ENCODE data around the gene MCTP1.

MCTP1 gene

DNA sequence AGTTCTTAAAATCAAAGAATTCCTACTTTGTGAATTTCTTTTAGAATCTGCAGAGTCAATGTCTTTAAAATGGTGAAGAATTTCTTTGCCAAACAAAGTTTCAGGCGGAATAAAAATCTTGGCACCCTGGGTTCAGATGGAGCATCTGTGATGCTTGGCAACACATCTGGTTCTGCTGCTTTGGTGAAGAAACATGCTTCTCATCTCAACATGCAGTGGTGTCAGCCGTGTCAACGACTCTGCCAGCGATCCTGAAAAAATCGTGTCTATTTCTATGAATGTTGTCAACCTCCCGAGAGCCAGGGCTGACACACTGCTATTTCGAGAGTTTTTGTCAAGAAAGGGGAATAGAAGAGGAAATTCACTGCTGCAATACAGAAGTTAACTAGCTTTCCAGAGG lies 514.9 kb downstream of the MCTP1 start:
- Histone ChIP-seq H3K9ac (ENCODE audit: low read length) (no peak overlapping the region), H2AFZ (ENCODE audit: low read depth, low read length) (no peak overlapping the region), H3K27me3 (ENCODE audit: low read depth, low read length) (no peaks in the 10 kb centered on the region), H3K4me2 (ENCODE audit: low read length) (no peak overlapping the region), H3K36me3 (replicated peaks; ENCODE audit: low read depth, low read length) (no peaks in the 10 kb centered on the region), H4K20me1 (ENCODE audit: insufficient read depth, low read length) (no peaks in the 10 kb centered on the region), H3K79me2 (ENCODE audit: low read length) (no peaks in the 10 kb centered on the region), H3K9me3 (ENCODE audit: insufficient read depth, low read length) (no peaks in the 10 kb centered on the region), H3K27ac (ENCODE audit: low read length) (no peak overlapping the region), H3K4me1 (ENCODE audit: low read length) (no peaks in the 10 kb centered on the region), H3K4me3 (ENCODE audit: low read length) (no peak overlapping the region)
- TF ChIP-seq EZH2phosphoT487 (IDR thresholded peaks at IDR 0.05; ENCODE audit: low read depth) = no peak
- TF ChIP-seq, protein P1, sequence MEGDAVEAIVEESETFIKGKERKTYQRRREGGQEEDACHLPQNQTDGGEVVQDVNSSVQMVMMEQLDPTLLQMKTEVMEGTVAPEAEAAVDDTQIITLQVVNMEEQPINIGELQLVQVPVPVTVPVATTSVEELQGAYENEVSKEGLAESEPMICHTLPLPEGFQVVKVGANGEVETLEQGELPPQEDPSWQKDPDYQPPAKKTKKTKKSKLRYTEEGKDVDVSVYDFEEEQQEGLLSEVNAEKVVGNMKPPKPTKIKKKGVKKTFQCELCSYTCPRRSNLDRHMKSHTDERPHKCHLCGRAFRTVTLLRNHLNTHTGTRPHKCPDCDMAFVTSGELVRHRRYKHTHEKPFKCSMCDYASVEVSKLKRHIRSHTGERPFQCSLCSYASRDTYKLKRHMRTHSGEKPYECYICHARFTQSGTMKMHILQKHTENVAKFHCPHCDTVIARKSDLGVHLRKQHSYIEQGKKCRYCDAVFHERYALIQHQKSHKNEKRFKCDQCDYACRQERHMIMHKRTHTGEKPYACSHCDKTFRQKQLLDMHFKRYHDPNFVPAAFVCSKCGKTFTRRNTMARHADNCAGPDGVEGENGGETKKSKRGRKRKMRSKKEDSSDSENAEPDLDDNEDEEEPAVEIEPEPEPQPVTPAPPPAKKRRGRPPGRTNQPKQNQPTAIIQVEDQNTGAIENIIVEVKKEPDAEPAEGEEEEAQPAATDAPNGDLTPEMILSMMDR (IDR thresholded peaks at IDR 0.05; ENCODE audit: low read depth, low read length) = no peak

DNA sequence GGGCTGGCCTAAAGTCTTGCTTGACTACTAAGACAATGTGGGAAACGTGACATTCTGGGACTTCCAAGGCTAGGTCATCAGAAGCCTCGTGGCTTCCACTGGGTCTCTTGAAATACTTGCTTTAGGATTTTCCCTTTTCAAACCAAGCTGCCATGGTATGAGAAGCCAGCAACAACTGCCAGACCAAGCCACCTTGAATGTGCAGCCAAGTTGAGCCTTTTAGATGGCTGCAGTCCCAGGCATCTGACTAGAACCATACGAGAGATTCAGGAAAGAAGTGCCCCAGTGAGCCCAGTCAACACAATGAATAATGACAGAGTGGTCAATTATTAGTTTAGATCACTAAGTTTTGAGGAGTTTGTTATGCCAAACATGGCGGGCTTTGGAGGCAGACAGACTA lies 523.1 kb downstream of the MCTP1 start:
- H4K20me1 ChIP-seq (ENCODE audit: insufficient read depth, low read length) = no peaks in the 10 kb centered on the region
- no peaks in the 10 kb centered on the region for H3K4me1 ChIP-seq (ENCODE audit: low read length)
- H3K36me3 ChIP-seq (replicated peaks; ENCODE audit: low read depth, low read length) = no peaks in the 10 kb centered on the region

DNA sequence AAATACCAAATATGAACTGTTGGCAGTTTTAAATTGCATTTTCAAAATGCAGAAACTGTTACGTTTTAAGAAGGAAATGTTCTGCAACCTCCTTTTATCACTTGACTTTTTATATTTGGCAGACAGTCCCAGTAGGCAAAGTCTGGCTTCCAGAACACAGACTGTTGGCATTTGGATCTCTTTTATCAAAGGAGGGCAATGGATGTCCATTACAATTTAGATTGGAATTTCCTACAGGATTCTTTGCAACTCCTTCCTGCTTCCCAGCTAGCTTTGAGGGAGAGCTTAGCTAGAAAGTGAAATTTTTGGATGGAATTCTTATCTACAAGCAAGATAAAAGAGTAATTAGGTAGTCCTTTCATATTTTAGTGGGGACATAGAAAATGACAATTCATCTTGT lies 523.8 kb downstream of the MCTP1 start:
- H3K4me3 ChIP-seq (ENCODE audit: low read length) = no peak overlapping the region
- H3K27ac ChIP-seq (ENCODE audit: low read length) = no peak overlapping the region
- no peaks in the 10 kb centered on the region for H4K20me1 ChIP-seq (ENCODE audit: insufficient read depth, low read length)

More for the DNA sequence above, 523.1 kb downstream of the MCTP1 start:
- H2AFZ ChIP-seq (ENCODE audit: low read depth, low read length) = no peak overlapping the region
- H3K9ac ChIP-seq (ENCODE audit: low read length) = no peak overlapping the region
- no peaks in the 10 kb centered on the region for H3K27me3 ChIP-seq (ENCODE audit: low read depth, low read length)
- H3K9me3 ChIP-seq (ENCODE audit: insufficient read depth, low read length) = no peaks in the 10 kb centered on the region
- no peak for TF ChIP-seq EZH2phosphoT487 (IDR thresholded peaks at IDR 0.05; ENCODE audit: low read depth)
- TF ChIP-seq, protein P1 (IDR thresholded peaks at IDR 0.05; ENCODE audit: low read depth, low read length) = no peak
- H3K79me2 ChIP-seq (ENCODE audit: low read length) = no peaks in the 10 kb centered on the region
- H3K4me2 ChIP-seq (ENCODE audit: low read length) = no peak overlapping the region
- H3K4me3 ChIP-seq (ENCODE audit: low read length) = no peak overlapping the region
- H3K27ac ChIP-seq (ENCODE audit: low read length) = no peak overlapping the region

DNA sequence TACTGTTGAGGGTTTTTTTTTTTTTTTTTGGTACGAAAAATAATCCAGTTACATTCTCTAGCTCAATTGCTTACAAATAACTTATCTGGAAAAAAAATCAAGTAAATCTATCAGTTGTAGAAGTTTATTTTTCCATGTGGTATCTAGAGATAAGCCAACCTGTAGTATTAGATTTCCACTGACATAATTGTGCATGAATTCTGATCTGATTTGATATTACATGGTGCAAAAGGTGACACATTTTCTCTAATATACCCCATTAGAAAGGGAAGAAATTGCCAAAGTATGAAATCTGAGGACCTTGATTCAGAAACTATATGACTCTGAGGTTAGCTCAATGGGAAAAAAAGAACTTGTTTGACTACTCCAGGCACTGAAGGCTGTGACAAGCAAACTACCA lies 524.9 kb downstream of the MCTP1 start:
- 0 out of 2 replicates have a peak, but pooled peaks cover 3% of the 10 kb centered on the region for H3K27me3 ChIP-seq (ENCODE audit: low read depth, low read length)
- H3K4me2 ChIP-seq (ENCODE audit: low read length) = no peak overlapping the region
- H3K4me1 ChIP-seq (ENCODE audit: low read length) = no peaks in the 10 kb centered on the region
- no peaks in the 10 kb centered on the region for H3K9me3 ChIP-seq (ENCODE audit: insufficient read depth, low read length)
- no peak overlapping the region for H3K4me3 ChIP-seq (ENCODE audit: low read length)
- no peak overlapping the region for H3K27ac ChIP-seq (ENCODE audit: low read length)
- TF ChIP-seq, protein P1 (IDR thresholded peaks at IDR 0.05; ENCODE audit: low read depth, low read length) = no peak
- TF ChIP-seq EZH2phosphoT487 (IDR thresholded peaks at IDR 0.05; ENCODE audit: low read depth) = no peak
- H2AFZ ChIP-seq (ENCODE audit: low read depth, low read length) = no peak overlapping the region
- H3K36me3 ChIP-seq (replicated peaks; ENCODE audit: low read depth, low read length) = no peaks in the 10 kb centered on the region
- H3K9ac ChIP-seq (ENCODE audit: low read length) = no peak overlapping the region
- no peaks in the 10 kb centered on the region for H4K20me1 ChIP-seq (ENCODE audit: insufficient read depth, low read length)
- H3K79me2 ChIP-seq (ENCODE audit: low read length) = no peaks in the 10 kb centered on the region

More for the DNA sequence above, 523.8 kb downstream of the MCTP1 start:
- Histone ChIP-seq H3K9me3 (ENCODE audit: insufficient read depth, low read length) (no peaks in the 10 kb centered on the region), H3K36me3 (replicated peaks; ENCODE audit: low read depth, low read length) (no peaks in the 10 kb centered on the region), H3K4me1 (ENCODE audit: low read length) (no peaks in the 10 kb centered on the region), H3K27me3 (ENCODE audit: low read depth, low read length) (0 out of 2 replicates have a peak, but pooled peaks cover 3% of the 10 kb centered on the region), H3K9ac (ENCODE audit: low read length) (no peak overlapping the region), H3K79me2 (ENCODE audit: low read length) (no peaks in the 10 kb centered on the region), H3K4me2 (ENCODE audit: low read length) (no peak overlapping the region), H2AFZ (ENCODE audit: low read depth, low read length) (no peak overlapping the region)
- TF ChIP-seq EZH2phosphoT487 (IDR thresholded peaks at IDR 0.05; ENCODE audit: low read depth) = no peak
- TF ChIP-seq, protein P1 (IDR thresholded peaks at IDR 0.05; ENCODE audit: low read depth, low read length) = no peak

Data from OCI-LY3 (cell line).